HG03342 (cell line): ENCODE data around the gene NHEJ1.

Experiments used
- ATAC-seq: cut with Tn5 transposase; IDR thresholded peaks from one replicate; pipeline ENCODE4 v1.9.1; 2021; ENCODE audit warnings: mild to moderate bottlenecking, moderate library complexity; ENCODE audit not compliant: unreplicated experiment

NHEJ1 gene

DNA sequence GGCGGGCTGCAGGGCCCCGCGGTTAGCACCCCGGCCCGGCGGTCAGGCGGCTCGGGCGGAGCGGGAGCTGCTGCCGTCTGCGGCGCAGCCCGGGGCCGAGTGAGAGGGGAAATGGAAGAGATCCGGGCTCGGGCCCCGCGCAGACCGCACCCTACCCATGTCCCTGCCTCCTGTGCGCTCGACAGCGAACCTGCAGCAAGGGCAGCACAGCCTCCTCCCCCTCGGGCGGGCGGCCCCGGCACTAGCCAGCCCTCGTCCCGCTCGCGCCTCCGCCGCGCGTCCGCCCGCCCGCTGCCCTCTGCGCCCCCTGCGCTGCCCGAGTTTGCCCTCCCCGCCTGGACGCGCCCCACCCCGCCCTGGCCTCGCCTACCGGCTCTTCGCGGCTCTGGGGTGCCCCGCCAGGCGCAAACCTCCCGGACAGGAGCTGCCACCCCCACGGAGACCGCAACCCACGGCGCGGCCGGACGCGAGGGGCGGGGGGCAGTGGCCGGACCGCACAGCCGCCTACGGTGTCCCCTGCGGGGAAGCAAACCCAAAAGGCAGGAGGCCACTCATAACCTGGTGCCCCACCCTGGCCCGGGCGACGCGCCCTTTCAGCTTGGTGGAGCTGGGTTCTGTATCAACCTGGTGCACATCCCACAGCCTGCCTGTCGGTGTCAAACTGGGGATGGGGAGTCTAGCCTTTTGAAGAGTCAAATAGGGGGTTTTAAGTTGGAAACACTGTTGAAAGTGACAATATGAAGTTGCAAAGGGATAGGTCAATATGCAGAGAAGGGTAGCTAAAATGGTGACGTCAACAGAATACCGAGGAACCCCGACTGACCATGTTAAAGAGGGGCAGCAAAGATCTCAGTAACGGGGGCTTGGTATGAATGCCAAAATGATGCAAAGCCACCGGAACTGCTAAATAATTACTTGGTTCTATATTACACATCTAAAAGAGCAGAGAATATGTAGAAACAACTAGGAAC lies 99.5 kb downstream of the NHEJ1 start, which contains the start of gene IHH:
TSS of gene IHH (minus strand) at position 101 of the 971 bp plus-strand sequence. CDS start 454 bp downstream, outside the sequence.
- no peak for ATAC-seq

DNA sequence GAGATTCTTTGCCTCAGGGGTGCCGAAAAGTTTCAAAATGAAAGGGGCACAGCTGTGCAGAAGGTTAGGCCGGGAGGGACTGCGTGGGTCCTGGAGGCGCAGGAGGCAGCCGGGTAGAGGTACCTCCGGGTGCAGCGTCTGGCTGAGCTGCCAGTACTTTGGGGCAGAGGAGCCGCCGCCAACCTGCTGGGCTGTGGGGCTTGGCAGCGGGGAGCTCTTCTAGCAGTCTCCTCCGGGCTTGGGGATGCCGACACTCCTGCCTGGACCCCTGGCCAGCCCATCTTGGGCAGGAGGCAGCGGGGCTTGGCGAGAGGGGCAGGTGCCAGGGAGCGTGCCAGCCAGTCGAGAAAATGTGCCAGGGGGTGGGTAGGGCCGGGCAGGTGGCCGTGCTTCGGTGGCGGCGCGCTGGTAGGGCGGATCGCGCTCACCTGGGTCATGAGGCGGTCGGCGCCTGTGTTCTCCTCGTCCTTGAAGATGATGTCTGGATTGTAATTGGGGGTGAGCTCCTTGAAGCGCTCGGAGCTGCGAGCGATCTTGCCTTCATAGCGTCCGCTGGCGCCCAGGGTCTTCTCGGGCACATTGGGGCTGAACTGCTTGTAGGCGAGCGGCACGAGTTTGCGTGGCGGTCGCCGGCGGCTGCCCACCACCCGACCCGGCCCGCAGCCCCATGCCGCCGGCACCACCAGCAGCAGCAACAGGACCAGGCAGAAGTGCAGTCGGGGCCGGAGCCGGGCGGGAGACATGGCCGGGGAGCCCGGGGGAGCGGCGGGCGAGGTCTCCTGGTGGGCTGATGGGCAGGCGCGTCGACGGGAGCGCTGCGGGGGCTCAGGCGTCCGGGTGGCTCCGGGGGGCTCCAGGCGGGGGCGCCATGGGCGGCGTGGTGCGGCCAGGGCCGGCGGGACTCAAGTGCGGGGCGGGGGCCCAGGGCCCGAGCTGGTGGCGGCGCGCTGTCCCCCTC lies 100.6 kb downstream of the NHEJ1 start:
- ATAC-seq, result no peak

DNA sequence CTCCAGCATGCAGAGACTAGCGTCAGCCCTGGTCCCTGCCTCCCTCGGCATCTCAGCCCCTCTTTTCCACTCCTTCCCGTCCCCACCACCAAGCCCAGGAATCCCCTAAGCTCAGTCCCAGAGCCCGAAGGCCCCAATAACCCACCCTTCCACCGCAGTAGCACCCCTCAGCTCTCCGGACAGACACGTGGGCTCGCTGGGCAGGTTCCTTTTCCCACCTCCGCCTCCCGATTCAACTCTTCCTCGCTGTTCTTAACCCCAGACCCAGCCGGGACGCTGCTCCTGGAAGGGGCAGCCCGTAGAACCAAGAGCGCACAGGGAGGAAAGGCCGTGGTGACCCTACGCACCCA lies 101.3 kb downstream of the NHEJ1 start:
- ATAC-seq, result no peak

DNA sequence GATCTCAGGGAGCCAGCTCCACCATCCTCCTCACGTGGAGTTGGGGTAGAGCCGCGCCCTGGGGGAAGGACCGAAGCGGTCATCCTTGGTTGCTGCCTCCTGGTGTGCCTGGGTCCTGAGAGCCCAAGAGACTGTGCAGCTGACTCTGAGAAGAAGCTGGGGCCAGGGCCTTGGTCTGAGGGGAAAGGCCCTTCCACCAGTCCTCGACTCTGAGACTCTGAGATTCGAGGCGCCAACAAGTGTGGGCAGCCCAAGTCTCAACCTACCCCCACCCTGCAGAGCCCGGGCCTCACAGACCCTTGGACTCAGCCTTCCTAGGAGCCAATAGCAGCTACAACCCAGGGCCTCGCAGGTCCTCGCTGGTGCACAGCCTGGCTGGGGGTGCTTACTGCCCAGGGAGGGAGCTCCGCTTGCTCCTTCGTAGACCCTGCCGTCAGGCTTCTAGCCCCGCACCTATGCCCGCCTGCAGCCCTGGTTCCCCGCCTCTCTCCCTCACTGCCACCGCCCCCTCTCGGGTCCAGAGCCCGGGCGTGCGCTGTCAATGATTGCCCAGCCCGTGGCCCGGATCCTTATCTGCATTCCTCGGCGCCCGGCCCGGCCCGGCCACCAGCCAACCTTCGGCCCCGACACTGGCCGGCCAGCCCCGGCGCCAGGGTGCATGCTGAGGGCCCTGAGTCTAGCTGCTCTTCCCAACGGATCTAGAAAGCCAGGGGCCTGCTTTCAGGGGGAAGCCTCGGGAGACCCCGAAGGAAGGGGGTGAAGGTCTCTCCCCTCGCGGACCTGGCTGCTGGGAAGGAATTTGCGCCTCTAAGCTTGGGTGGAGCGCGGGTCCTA lies 101.9 kb downstream of the NHEJ1 start:
- no peak for ATAC-seq

DNA sequence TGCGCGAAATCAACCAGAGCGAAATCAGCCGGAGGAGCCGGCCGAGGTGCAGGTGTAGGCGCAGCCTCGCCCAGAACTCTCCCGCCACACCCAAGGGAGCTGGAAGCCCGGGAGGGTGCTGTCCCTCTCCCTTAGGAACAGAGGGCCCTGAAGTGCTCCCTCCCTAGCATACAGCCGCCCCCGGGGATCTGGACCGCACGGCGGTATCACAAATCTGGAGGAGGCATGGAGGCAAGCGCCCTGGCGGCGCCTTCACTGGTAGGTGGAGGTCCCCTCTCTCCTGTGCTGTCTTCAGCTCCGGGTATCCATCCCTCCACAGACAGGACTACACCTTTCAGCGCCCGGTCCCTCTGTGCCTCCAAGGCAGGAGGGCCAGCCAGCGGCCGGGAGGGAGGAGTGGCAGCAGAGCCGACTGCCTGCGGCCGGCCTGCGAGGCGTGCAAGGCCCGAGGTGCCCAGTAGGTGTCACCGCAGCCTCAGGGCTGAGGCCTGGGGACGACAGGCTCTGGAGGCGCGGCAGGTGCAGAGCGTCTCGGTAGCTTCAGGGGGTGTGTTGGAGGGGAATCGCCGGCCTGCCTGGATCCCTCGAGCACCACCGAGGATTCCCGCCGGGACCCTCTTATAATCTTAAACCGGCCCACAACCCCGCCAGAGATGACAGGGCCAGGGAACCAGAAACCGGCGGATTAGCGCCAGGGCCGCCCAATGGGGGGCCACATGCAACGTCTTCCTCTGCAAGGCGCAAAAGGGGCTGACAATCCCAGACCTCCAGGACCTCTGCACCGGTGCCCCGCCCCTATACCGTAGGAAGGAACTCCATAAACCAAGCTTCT lies 102.7 kb downstream of the NHEJ1 start:
- peak; percentile 89 for ATAC-seq

DNA sequence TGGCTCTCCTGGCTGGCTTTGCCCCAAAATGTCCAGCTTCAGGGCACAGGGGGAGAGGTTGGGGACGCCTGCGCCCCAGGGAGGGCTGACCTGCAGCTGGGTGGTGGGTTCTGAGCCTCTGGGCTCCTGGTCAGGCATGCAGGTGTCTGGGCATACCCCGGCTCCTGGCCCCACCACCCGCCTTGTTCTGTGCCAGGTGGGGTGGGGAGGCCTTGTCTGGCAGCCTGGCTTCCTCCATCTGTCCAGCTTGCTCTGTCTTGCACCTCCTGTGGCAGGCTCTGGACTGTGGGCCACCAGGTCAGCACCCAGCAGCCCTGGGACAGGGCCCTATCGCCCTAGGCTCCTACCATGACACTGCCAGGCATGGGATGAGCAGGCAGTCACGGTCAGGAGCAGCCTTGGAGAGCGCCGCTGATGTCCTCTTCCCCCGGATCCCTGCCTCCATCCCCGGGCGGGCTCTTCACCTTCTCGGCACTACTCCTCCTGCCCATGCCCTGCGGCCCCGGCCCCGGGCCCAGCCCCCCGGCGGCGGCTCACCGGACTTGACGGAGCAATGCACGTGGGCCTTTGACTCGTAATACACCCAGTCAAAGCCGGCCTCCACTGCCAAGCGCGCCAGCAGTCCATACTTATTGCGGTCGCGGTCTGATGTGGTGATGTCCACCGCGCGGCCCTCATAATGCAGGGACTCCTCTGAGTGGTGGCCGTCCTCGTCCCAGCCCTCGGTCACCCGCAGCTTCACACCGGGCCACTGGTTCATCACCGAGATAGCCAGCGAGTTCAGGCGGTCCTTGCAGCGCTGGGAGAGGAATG lies 103.5 kb downstream of the NHEJ1 start:
- ATAC-seq, result peak; percentile 14

DNA sequence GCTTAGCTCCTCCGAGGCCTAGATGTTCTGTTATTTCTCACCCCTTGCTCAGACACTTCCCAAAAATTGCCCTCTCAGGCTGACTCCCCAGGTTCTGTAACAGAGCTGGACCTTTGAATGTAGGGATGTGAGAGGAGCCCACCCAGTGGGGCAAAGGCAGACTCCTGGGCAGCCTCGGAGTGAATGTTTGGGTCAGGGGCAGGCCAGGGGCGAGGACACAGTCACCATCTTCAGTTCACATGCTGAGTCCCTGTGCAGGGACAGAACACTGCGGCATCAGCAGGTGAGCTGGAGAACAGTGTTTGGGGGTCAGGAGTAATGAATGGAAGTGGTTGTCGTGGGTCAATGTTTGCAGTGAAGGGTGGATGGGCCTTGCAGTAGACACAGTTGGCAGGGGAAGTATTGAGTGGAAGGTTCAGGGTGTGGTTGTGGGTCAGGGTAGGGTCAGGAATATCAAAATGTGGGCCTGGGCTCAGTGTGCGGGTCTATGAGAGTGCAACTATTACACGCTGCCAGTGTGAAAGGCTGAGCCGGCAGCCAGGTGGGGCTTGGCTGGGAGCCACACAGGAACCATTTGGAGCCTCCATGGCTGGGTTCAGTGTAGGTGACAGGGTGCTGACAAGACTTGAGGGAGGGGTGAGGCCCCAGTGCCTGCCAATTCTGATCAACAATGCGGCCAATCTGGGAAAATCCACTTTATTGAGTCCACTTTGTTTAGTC lies 104.3 kb downstream of the NHEJ1 start:
- no peak for ATAC-seq

DNA sequence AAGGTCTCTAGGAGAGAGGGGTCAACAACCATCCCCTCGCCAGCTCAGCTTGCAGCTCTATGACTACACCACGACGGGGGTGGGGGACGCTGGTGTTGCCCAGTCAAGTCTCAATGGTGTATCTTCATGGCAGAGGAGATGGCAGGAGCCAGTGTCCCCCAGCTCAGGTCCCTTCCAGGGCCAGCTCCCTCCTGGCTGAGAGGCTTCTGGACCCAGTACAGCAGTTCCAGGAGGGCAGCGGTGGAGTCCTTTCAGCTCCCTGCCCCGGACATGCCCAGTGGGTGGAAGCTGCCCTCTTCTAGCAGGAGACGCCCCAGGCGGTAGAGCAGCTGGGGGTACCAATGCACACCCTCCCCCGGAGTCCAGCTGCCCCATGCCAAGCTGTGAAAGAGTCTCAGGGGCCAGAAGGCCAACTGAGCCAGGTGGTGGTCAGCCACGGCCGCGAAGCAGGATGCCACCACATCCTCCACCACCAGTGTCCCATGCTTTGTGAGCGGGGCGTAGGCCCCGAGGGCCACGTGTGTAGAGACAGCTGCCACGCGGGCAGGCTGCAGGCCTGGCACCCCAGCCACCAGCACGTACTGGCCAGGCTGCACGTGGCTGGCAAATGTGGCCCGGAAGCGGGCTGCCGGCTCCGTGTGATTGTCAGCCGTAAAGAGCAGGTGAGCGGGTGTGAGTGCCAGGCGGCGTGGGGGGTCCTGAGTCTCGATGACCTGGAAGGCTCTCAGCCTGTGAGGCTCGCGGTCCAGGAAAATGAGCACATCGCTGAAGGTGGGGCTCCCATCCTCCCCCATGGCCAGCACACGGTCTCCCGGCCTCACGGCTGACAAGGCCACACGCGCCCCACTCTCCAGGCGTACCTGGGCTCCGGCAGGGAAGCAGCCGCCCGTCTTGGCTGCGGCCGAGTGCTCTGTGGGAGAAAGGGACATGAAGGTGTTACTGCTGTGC lies 105.4 kb downstream of the NHEJ1 start:
- no peak for ATAC-seq

DNA sequence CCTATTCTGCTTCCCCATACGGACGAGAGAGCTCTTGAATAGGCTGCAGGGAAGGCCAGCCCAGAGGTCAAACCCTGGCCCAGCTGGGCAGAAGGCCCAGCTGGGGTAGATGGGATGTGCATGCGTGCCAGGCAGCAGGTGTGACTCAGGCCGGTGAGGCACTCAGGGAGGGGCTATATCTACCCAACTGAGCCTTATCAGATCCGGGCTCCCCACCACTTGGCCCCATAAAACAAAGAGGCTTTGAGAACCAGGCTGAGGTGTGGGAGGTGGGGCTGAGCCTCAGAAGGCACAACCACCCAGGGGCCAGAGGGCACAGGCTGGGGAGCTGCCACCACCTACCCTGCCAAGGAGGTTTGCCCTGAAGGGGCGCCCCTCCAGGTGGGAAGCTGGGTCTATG lies 111.3 kb downstream of the NHEJ1 start:
- no peak for ATAC-seq

DNA sequence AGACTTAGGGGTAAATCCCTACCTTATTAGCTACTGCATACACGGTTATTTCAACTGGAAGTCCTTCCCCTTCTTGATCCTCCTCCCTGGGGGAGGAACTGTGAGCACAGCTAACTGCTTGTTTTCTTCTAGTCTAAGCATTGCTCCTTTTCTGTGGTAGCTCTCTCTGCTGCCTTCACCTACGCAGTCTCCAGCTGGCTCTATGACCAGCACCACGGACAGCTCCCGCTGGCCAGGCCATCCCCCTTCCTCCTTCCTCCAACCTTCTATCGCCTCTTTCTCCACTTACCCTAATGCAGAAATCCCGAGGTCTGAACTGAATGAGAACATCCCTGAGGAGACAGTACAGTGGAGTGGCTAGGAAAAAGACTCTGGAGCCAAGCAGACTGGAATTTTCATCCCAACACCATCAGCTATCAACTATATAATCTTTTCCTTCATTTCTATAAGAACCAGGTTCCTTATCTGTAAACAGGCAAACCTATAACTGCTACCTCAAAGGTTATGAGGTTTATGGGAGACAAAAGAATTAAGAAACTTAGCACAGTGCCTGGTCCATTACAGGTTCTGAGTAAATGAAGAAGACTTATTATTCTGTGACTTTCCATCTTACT lies 114.6 kb downstream of the NHEJ1 start:
- ATAC-seq, result no peak

DNA sequence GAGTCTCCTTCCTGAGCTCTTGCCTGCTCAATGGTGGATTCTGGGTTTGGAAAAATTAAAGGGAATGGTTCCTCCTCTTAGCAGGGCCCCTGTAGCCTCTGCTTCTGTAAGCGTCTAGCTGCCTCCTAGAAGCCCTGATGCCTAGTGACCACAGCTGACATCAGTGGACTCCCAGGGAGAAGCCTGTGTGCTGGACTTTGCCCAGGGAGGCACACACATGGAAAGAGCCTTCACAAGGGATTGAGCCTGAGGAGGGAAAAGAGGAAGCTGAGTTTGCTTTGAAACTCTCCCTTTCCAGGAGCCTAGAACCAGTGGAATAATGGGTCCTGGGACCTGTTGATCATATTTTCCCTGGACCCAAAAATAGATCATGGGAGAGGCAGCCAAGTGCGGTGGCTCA lies 117.9 kb downstream of the NHEJ1 start:
- ATAC-seq, result no peak

DNA sequence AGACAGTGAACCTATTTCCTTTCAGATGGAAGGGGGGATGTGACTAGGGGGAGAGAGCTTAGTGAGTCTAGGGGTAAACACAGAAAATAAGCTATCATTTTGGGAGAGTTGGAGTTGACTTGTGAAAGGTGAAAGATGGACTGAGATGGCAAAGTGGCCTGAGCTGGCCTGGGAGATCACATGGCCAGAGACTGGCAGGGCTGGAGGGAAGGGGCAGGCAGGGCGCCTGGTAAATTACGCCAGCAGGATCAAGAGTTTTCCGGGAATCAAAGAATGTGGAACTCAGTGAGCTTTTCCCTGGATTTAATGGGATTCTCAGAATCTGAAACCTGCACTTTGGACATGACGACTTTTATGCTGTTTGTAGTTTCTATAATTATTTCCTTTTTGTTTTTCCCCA lies 118.5 kb downstream of the NHEJ1 start:
- no peak for ATAC-seq

DNA sequence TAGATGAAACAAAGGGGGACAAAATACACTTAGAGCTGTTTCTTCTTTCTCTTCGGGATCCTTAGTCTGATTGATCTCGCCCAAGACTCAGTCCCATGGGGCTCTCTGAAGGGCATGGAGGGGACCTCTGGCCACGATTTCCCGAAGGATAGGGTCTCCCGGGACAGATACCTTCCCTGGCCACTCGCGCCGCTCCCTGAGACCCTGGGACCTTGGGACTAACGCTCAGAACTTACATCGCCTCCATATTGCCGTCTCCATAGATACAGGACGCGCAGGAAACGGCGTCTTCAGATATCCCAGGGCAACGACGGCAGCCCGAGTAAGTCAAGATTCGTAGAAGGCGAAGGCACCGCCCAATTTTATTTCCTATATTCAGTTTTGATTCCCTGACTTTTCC lies 119.4 kb downstream of the NHEJ1 start, which contains the start of gene CFAP65:
TSS of gene CFAP65 (minus strand) at position 265 of the 400 bp plus-strand sequence. CDS start 2,468 bp downstream, outside the sequence.
- no peak for ATAC-seq

DNA sequence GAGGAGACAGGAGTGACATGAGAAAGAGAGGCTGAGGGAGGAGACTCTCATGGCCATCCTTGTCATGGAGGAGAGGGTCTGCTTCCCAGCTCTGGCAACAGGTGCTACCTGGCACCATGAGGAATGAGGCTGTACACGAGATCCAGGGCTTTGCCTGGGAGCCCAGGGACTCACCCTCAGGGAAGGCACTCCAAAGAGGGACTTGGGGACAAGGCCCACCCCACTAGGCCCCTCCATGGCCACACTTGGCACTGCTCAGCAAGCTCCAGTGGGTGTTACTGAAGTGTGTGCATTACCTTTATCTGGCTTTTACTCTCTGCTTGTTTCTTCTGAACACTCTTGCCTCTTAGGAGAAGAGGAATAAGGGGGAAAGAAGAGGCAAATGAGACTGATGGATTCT lies 122.0 kb downstream of the NHEJ1 start:
- no peak for ATAC-seq

DNA sequence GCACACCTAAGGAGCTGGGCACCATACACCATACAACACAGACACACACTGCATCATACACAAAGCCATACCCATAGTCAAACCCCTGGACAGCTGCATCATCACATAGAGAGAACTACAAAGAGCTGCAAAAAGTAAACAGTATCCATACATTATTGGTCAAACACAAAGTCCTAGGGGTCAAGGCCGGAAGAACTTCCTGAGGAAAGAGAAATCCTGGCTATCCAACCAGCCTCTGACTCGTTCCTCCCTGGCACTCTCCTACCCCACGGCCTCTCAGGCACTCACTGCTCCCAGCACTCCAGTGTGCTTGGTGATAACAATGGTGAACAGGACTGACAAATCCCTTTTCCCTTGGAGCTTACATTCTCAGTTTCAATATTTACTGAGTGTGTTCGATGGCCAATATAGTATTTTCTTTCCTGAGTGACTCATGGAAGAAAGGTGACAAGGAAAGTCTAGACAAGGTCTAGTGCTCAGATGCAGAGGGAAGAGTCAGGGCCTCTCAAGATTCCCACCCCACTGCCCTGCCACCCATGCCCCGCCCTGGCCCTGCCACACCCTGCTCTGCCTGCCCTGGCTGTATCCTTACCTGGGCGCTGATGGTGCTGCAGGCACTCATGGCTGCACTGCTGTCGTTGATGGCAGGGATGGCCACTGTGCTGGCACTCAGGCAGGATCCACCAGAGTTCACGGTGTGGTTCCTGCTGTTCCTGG lies 122.7 kb downstream of the NHEJ1 start:
- ATAC-seq, result no peak

DNA sequence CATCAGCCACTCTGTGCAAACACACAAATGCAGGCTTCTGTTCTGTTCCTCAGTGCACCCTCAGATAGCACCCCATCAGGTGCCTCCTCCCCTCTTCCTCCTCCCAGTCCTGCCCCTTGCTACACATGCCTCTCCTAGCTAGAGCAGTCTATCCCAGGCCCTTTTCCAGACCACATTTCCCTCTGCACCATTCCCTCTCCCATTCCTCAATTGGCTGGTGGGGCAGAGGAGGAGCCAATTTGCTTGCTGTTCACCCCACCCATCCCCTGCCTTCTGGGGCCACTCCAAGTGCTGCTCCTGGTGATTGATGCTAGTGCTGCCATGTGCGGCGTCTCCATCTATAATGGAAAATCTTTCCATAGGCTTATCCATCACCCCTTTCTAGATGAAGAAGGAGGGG lies 124.7 kb downstream of the NHEJ1 start:
- ATAC-seq, result no peak
